ENCODE data around the gene ARMC10. TPM values are rescaled to one million over a fixed set of nuclear protein-coding genes. Genes with fewer than 3 reads are reported as not detected.

ARMC10 gene
- 10 to 100 TPM; 18.5 to 19.1 TPM for total RNA-seq
- polyA plus RNA-seq = 10 to 100 TPM; 14.6 to 20.1 TPM

- under 1% methylated on average over 83 of the region's 83 CpGs for WGBS
- DNase-seq (ENCODE audit: low spot score) = peak; percentile 95
- TF ChIP-seq YY1 (IDR thresholded peaks at IDR 0.05) (peak; percentile 30), SP1 (IDR thresholded peaks at IDR 0.05) (peak; percentile 58), RAD21 (IDR thresholded peaks at IDR 0.05) (peak in 1 of 2 donors; percentile 11), GABPA (IDR thresholded peaks at IDR 0.05 in 1 of 2, conservative IDR thresholded peaks at IDR 0.05 in 1 of 2) (peak in 1 of 2 donors; percentile 83), CTCF (IDR thresholded peaks at IDR 0.05; ENCODE audit: low read depth, low read length, missing input control) (peak; percentile 42), EGR1 (IDR thresholded peaks at IDR 0.05; ENCODE audit: low read depth in 2 of 2) (peak in 1 of 2 donors; percentile 35), HNF4G (IDR thresholded peaks at IDR 0.05) (no peak), HNF4A (conservative IDR thresholded peaks at IDR 0.05) (no peak), RXRA (IDR thresholded peaks at IDR 0.05) (no peak), NR2F2 (IDR thresholded peaks at IDR 0.05) (no peak)
- TF ChIP-seq, protein P1, sequence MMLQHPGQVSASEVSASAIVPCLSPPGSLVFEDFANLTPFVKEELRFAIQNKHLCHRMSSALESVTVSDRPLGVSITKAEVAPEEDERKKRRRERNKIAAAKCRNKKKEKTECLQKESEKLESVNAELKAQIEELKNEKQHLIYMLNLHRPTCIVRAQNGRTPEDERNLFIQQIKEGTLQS (IDR thresholded peaks at IDR 0.05) = no peak
- TF ChIP-seq, protein P2, sequence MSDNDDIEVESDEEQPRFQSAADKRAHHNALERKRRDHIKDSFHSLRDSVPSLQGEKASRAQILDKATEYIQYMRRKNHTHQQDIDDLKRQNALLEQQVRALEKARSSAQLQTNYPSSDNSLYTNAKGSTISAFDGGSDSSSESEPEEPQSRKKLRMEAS (IDR thresholded peaks at IDR 0.05) = no peak
- Histone ChIP-seq H3K4me1 (ENCODE audit: control insufficient read depth in 4 of 4, insufficient read depth in 4 of 4, low read length in 3 of 4) (peaks cover 0 to 29% (median 20%) of the 10 kb centered on the region in 4 donors), H3K9me3 (ENCODE audit: control insufficient read depth in 4 of 4, low read length in 3 of 4) (no peaks in the 10 kb centered on the region), H3K27ac (ENCODE audit: low read depth in 1 of 2, low read length in 2 of 2) (peak within 1 kb of the TSS; percentile 78 to 80), H3K36me3 (ENCODE audit: control insufficient read depth in 4 of 4, insufficient read depth in 3 of 4, low read depth in 1 of 4, low read length in 3 of 4) (no peaks in the 10 kb centered on the region), H3K27me3 (ENCODE audit: control insufficient read depth in 4 of 4, insufficient read depth in 4 of 4, low read length in 3 of 4) (no peaks in the 10 kb centered on the region), H3K4me3 (ENCODE audit: low read depth in 1 of 3, low read length in 3 of 3) (peak within 1 kb of the TSS; percentile 49 to 99 (median 95)), H3K9ac (ENCODE audit: low read depth in 1 of 2, low read length in 2 of 2) (peak within 1 kb of the TSS; percentile 57 to 90)
Measured at GRCh38 chr7:103074519-103075336, at the start of gene ARMC10, which contains the start of gene FBXL13. ARMC10 (plus strand) TSS chr7:103075140; CDS start chr7:103075273, 133 bp downstream. FBXL13 (minus strand) TSS chr7:103074796.

GRCh38 chr7:103025341-103025740, 49.6 kb upstream of the ARMC10 start:
- no peaks in the 10 kb centered on the region for H3K27me3 ChIP-seq (ENCODE audit: control insufficient read depth in 4 of 4, insufficient read depth in 4 of 4, low read length in 3 of 4)
- 73% methylated on average over 3 of the region's 3 CpGs for WGBS
- H3K9me3 ChIP-seq (ENCODE audit: control insufficient read depth in 4 of 4, low read length in 3 of 4) = no peaks in the 10 kb centered on the region
- H3K27ac ChIP-seq (ENCODE audit: low read depth in 1 of 2, low read length in 2 of 2) = no peak overlapping the region
- TF ChIP-seq HNF4G (IDR thresholded peaks at IDR 0.05) = no peak
- no peak overlapping the region for H3K4me3 ChIP-seq (ENCODE audit: low read depth in 1 of 3, low read length in 3 of 3)
- no peak overlapping the region for H3K9ac ChIP-seq (ENCODE audit: low read depth in 1 of 2, low read length in 2 of 2)
- no peaks in the 10 kb centered on the region for H3K36me3 ChIP-seq (ENCODE audit: control insufficient read depth in 4 of 4, insufficient read depth in 3 of 4, low read depth in 1 of 4, low read length in 3 of 4)
- no peaks in the 10 kb centered on the region for H3K4me1 ChIP-seq (ENCODE audit: control insufficient read depth in 4 of 4, insufficient read depth in 4 of 4, low read length in 3 of 4)
- DNase-seq (ENCODE audit: low spot score) = no peak

GRCh38 chr7:103031024-103031423, 43.9 kb upstream of the ARMC10 start:
- H3K4me1 ChIP-seq (ENCODE audit: control insufficient read depth in 4 of 4, insufficient read depth in 4 of 4, low read length in 3 of 4) = no peaks in the 10 kb centered on the region
- no peak for DNase-seq (ENCODE audit: low spot score)
- no peak overlapping the region for H3K9ac ChIP-seq (ENCODE audit: low read depth in 1 of 2, low read length in 2 of 2)
- no peaks in the 10 kb centered on the region for H3K36me3 ChIP-seq (ENCODE audit: control insufficient read depth in 4 of 4, insufficient read depth in 3 of 4, low read depth in 1 of 4, low read length in 3 of 4)
- no peak overlapping the region for H3K27ac ChIP-seq (ENCODE audit: low read depth in 1 of 2, low read length in 2 of 2)
- no peaks in the 10 kb centered on the region for H3K9me3 ChIP-seq (ENCODE audit: control insufficient read depth in 4 of 4, low read length in 3 of 4)
- H3K4me3 ChIP-seq (ENCODE audit: low read depth in 1 of 3, low read length in 3 of 3) = no peak overlapping the region
- no peaks in the 10 kb centered on the region for H3K27me3 ChIP-seq (ENCODE audit: control insufficient read depth in 4 of 4, insufficient read depth in 4 of 4, low read length in 3 of 4)
- WGBS = 92% methylated on average over 1 of the region's 1 CpG
- TF ChIP-seq EGR1 (IDR thresholded peaks at IDR 0.05; ENCODE audit: low read depth in 2 of 2) = no peak
- no peak for TF ChIP-seq SP1 (IDR thresholded peaks at IDR 0.05)
- TF ChIP-seq FOXA1 (IDR thresholded peaks at IDR 0.05) = no peak
- no peak for TF ChIP-seq GABPA (IDR thresholded peaks at IDR 0.05 in 1 of 2, conservative IDR thresholded peaks at IDR 0.05 in 1 of 2)
- no peak for TF ChIP-seq HNF4G (IDR thresholded peaks at IDR 0.05)
- TF ChIP-seq RXRA (IDR thresholded peaks at IDR 0.05) = no peak
- TF ChIP-seq HNF4A (conservative IDR thresholded peaks at IDR 0.05) = no peak
- TF ChIP-seq NR2F2 (IDR thresholded peaks at IDR 0.05) = no peak
- TF ChIP-seq YY1 (IDR thresholded peaks at IDR 0.05) = no peak
- TF ChIP-seq, protein P3, sequence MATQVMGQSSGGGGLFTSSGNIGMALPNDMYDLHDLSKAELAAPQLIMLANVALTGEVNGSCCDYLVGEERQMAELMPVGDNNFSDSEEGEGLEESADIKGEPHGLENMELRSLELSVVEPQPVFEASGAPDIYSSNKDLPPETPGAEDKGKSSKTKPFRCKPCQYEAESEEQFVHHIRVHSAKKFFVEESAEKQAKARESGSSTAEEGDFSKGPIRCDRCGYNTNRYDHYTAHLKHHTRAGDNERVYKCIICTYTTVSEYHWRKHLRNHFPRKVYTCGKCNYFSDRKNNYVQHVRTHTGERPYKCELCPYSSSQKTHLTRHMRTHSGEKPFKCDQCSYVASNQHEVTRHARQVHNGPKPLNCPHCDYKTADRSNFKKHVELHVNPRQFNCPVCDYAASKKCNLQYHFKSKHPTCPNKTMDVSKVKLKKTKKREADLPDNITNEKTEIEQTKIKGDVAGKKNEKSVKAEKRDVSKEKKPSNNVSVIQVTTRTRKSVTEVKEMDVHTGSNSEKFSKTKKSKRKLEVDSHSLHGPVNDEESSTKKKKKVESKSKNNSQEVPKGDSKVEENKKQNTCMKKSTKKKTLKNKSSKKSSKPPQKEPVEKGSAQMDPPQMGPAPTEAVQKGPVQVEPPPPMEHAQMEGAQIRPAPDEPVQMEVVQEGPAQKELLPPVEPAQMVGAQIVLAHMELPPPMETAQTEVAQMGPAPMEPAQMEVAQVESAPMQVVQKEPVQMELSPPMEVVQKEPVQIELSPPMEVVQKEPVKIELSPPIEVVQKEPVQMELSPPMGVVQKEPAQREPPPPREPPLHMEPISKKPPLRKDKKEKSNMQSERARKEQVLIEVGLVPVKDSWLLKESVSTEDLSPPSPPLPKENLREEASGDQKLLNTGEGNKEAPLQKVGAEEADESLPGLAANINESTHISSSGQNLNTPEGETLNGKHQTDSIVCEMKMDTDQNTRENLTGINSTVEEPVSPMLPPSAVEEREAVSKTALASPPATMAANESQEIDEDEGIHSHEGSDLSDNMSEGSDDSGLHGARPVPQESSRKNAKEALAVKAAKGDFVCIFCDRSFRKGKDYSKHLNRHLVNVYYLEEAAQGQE (IDR thresholded peaks at IDR 0.05) = no peak
- TF ChIP-seq, protein P4, sequence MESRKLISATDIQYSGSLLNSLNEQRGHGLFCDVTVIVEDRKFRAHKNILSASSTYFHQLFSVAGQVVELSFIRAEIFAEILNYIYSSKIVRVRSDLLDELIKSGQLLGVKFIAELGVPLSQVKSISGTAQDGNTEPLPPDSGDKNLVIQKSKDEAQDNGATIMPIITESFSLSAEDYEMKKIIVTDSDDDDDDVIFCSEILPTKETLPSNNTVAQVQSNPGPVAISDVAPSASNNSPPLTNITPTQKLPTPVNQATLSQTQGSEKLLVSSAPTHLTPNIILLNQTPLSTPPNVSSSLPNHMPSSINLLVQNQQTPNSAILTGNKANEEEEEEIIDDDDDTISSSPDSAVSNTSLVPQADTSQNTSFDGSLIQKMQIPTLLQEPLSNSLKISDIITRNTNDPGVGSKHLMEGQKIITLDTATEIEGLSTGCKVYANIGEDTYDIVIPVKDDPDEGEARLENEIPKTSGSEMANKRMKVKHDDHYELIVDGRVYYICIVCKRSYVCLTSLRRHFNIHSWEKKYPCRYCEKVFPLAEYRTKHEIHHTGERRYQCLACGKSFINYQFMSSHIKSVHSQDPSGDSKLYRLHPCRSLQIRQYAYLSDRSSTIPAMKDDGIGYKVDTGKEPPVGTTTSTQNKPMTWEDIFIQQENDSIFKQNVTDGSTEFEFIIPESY (IDR thresholded peaks at IDR 0.05) = no peak
- TF ChIP-seq, protein P2 (IDR thresholded peaks at IDR 0.05) = no peak
- TF ChIP-seq, protein P1 (IDR thresholded peaks at IDR 0.05) = no peak

All from liver (tissue), 9 donors.